GM10266 (cell line): ENCODE data around the gene COL25A1.

ENCODE experiments used
- DNase-seq: peaks from one replicate; pipeline ENCODE4 v3.0.0; 2012; ENCODE audit errors: extremely low spot score
- CTCF ChIP-seq: IDR thresholded peaks from 2 replicates; pipeline ENCODE4 v1.5.1; 2012; ENCODE audit warnings: mild to moderate bottlenecking, low read depth; ENCODE audit not compliant: control insufficient read depth, insufficient read depth; ENCODE audit errors: missing control alignments

Gene COL25A1

GRCh38 chr4:109011241-109012026 is 291.0 kb downstream of the COL25A1 start:
- DNase-seq: no peak
- TF ChIP-seq CTCF: no peak

- no peak for TF ChIP-seq CTCF
- DNase-seq: no peak
Observed at GRCh38 chr4:109010521-109010920, 291.9 kb downstream of the COL25A1 start.

- DNase-seq: no peak
- TF ChIP-seq CTCF: no peak
Observed at GRCh38 chr4:109009909-109010308, 292.5 kb downstream of the COL25A1 start.

- TF ChIP-seq CTCF: no peak
- no peak for DNase-seq
Observed at GRCh38 chr4:109007976-109008375, 294.5 kb downstream of the COL25A1 start.

- DNase-seq: no peak
- no peak for TF ChIP-seq CTCF
Observed at GRCh38 chr4:109005523-109005922, 296.9 kb downstream of the COL25A1 start.

- TF ChIP-seq CTCF: no peak
- no peak for DNase-seq
Observed at GRCh38 chr4:109004418-109004817, 298.0 kb downstream of the COL25A1 start.

- TF ChIP-seq CTCF: no peak
- no peak for DNase-seq
Observed at GRCh38 chr4:109003964-109004363, 298.5 kb downstream of the COL25A1 start.
